Testis (tissue), 3 donors: ENCODE results near the gene H3-3A. TPM values are rescaled to one million over a fixed set of nuclear protein-coding genes. Genes with fewer than 3 reads are reported as not detected.

Experiments used
- DNase-seq: peaks from one replicate; pipeline ENCODE4 v3.0.0-alpha.2; 2019
- H3K27ac ChIP-seq, 2 donors: fragments of 200-600 bp; sonication (generic); one replicate each; pipeline ENCODE4 v1.5.1; 2019
- H3K27me3 ChIP-seq: fragments of 200-600 bp; sonication (generic); one replicate; pipeline ENCODE4 v1.5.1; 2019
- H3K36me3 ChIP-seq: fragments of 200-600 bp; sonication (generic); one replicate; pipeline ENCODE4 v1.5.1; 2017; ENCODE audit warnings: low read depth; ENCODE audit errors: missing control alignments
- H3K4me1 ChIP-seq: fragments of 200-600 bp; sonication (generic); one replicate; pipeline ENCODE4 v1.5.1; 2019
- H3K4me3 ChIP-seq, 2 donors: fragments of 200-600 bp; sonication (generic); one replicate each; pipeline ENCODE4 v1.5.1; 2017 to 2019
- H3K9me3 ChIP-seq: fragments of 200-600 bp; sonication (generic); one replicate; pipeline ENCODE4 v1.5.1; 2017
- POLR2A ChIP-seq: fragments of 450-650 bp; IDR thresholded peaks from one replicate; pipeline ENCODE4 v1.6.1; 2017; ENCODE audit warnings: antibody characterized with exemption, mild to moderate bottlenecking, moderate library complexity
- WGBS, 2 donors: methylation state at CpG; one replicate each; pipeline ENCODE4 v1.1.5; 2018; 5-methylcytosine and 5-hydroxymethylcytosine counted together
- intact Hi-C: fragments of 100-400 bp; cut with DNase I; formaldehyde crosslinking; loops from one replicate; pipeline ENCODE4 v1.15.1; 2023; ENCODE audit warnings: low total_unique reads
- polyA plus RNA-seq: library from polyadenylated mRNA; stranded (reverse); fragments of 350-450 nt; fragmentation: Illumina TruSeq; extraction: RNeasy Lipid Tissue Mini Kit (QIAGEN cat#74804); gene quantifications from one replicate; pipeline ENCODE4 v1.2.3, GENCODE V29; 2014; ENCODE audit warnings: low read depth, low replicate concordance; ENCODE audit not compliant: insufficient read depth
- total RNA-seq, 2 donors: library from RNA; depleted of rRNA; stranded (reverse); fragments of >200 nt; gene quantifications; one replicate each; pipeline ENCODE4 v1.2.3, GENCODE V29; 2016
- TF ChIP-seq, protein P1 (sequence below), 3 experiments: fragments of 450-650 bp in 2 of 3; fragments of 200-600 bp in 1 of 3; sonication (generic) in 1 of 3; IDR thresholded peaks; one replicate each; pipeline ENCODE4 v1.5.1; 2016 to 2019; ENCODE audit warnings: antibody characterized with exemption in 3 of 3, mild to moderate bottlenecking in 2 of 3, moderate library complexity in 1 of 3

The H3-3A gene
- total and polyA plus RNA-seq, 3 donors from 2014 or later, result 272 to 439 (median 367) TPM

GRCh38 chr1:226098870-226099835 lies 36.6 kb downstream of the H3-3A start:
- Histone ChIP-seq H3K4me3 (no peak overlapping the region), H3K27ac (no peak overlapping the region), H3K27me3 (no peaks in the 10 kb centered on the region), H3K36me3 (no peaks in the 10 kb centered on the region), H3K4me1 (peaks cover 3% of the 10 kb centered on the region), H3K9me3 (no peaks in the 10 kb centered on the region)
- WGBS, 2 donors, result 94 to 96% methylated on average over 3 of the region's 3 CpGs
- TF ChIP-seq POLR2A, result no peak
- TF ChIP-seq, protein P1, sequence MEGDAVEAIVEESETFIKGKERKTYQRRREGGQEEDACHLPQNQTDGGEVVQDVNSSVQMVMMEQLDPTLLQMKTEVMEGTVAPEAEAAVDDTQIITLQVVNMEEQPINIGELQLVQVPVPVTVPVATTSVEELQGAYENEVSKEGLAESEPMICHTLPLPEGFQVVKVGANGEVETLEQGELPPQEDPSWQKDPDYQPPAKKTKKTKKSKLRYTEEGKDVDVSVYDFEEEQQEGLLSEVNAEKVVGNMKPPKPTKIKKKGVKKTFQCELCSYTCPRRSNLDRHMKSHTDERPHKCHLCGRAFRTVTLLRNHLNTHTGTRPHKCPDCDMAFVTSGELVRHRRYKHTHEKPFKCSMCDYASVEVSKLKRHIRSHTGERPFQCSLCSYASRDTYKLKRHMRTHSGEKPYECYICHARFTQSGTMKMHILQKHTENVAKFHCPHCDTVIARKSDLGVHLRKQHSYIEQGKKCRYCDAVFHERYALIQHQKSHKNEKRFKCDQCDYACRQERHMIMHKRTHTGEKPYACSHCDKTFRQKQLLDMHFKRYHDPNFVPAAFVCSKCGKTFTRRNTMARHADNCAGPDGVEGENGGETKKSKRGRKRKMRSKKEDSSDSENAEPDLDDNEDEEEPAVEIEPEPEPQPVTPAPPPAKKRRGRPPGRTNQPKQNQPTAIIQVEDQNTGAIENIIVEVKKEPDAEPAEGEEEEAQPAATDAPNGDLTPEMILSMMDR (IDR thresholded peaks at IDR 0.05), result no peak
- DNase-seq, result no peak
- intact Hi-C loops, result no loop called here

DNA sequence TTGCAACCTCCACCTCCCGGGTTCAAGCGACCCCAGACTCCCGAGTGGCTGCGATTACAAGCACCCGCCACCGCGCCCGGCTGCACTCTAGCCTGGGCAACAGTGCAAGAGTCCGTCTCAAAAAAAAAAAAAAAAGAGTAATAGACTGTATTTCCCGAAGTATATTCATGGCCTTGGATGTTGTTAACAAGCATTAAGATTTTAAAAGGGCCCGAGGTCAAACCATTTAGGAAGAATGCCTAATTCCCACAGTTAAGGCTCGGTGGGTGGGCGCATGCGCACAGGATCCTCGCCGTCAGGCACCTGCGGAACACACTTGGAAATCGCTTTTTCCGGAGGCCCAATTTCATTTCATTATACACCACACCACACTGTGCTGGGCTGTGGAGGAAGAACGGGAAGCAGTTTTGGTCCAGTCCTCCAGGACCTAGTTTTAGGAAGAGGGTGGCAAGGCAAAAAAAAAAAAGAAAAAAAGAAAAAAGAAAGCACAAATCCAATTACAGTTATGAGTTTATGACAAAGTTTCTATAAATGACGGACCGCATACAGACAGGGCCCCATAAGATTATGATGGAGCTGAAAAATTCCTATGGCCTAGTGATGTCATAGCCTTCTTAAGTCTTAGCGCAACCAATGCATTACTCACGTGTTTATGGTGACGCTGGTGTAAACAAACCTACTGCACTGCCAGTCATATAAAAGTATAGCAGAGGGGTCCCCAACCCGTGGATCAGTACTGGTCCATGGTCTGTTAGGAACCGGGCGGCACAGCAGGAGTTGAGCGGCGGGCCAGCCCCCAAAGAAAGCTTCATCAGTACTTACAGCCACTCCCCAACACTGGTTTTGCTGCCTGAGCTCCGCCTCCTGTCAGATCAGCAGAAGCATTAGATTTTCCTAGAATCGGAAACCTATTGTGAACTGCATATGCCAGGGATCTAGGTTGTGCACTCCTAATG lies 38.2 kb downstream of the H3-3A start:
- intact Hi-C loops, result no loop called here
- Histone ChIP-seq H3K36me3 (no peaks in the 10 kb centered on the region), H3K9me3 (no peaks in the 10 kb centered on the region), H3K27ac (no peak overlapping the region), H3K27me3 (no peaks in the 10 kb centered on the region), H3K4me1 (peaks cover 3% of the 10 kb centered on the region), H3K4me3 (peak overlapping the region; percentile 3 to 20)
- TF ChIP-seq POLR2A, result no peak
- TF ChIP-seq, protein P1 (IDR thresholded peaks at IDR 0.05), result no peak
- peak; percentile 51 for DNase-seq
- 13 to 15% methylated on average over 32 of the region's 32 CpGs for WGBS, 2 donors

- Histone ChIP-seq H3K27me3 (no peaks in the 10 kb centered on the region), H3K36me3 (no peaks in the 10 kb centered on the region), H3K9me3 (no peaks in the 10 kb centered on the region), H3K27ac (no peak overlapping the region), H3K4me1 (peaks cover 16% of the 10 kb centered on the region), H3K4me3 (no peak overlapping the region)
- intact Hi-C loops, result no loop called here
- TF ChIP-seq, protein P1 (IDR thresholded peaks at IDR 0.05), result no peak
- TF ChIP-seq POLR2A, result no peak
- 61 to 66% methylated on average over 8 of the region's 8 CpGs for WGBS, 2 donors
- no peak for DNase-seq
Measured at GRCh38 chr1:226104671-226105121, 42.2 kb downstream of the H3-3A start.

- Histone ChIP-seq H3K4me1 (peaks cover 26% of the 10 kb centered on the region), H3K9me3 (no peaks in the 10 kb centered on the region), H3K27ac (no peak overlapping the region), H3K27me3 (no peaks in the 10 kb centered on the region), H3K36me3 (no peaks in the 10 kb centered on the region), H3K4me3 (no peak overlapping the region)
- intact Hi-C loops, result no loop called here
- no peak for TF ChIP-seq POLR2A
- TF ChIP-seq, protein P1 (IDR thresholded peaks at IDR 0.05), result no peak
- DNase-seq, result no peak
- 78 to 83% methylated on average over 3 of the region's 3 CpGs for WGBS, 2 donors
Measured at GRCh38 chr1:226107471-226108460, 45.2 kb downstream of the H3-3A start.
